HG03457 (cell line): Measurements from ENCODE around the gene INO80B.
"Not testable (repeated sequence)": the region's sequence is repeated elsewhere in the genome, so short reads cannot be mapped to it uniquely, and the experiment has no call there.

ENCODE experiments used
- ATAC-seq: cut with Tn5 transposase; IDR thresholded peaks from one replicate; pipeline ENCODE4 v1.9.1; 2021; ENCODE audit warnings: moderate number of reproducible peaks; ENCODE audit not compliant: unreplicated experiment

Gene INO80B

DNA sequence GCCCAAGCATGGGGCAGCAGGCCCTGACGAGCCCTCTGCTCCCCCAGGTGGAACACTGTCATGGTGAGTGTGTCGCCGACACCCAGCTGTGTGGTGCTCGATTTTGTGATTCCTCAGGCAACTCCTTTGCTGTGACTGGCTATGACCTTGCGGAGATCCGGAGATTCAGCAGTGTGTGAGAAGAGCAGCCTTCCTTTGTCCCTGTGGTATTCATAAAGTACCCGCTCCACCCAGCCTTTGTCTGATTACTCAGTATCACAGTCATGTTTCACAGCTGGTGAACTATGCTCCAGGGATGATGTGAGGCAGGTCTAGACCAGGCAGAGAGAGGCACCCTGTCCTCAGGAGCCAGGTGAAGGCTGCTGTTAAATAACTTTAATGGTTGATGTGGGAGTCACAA is 29.4 kb upstream of the INO80B start:
- no peak for ATAC-seq

GRCh38 chr2:74426181-74426758 is 28.6 kb upstream of the INO80B start:
- ATAC-seq, result no peak

DNA sequence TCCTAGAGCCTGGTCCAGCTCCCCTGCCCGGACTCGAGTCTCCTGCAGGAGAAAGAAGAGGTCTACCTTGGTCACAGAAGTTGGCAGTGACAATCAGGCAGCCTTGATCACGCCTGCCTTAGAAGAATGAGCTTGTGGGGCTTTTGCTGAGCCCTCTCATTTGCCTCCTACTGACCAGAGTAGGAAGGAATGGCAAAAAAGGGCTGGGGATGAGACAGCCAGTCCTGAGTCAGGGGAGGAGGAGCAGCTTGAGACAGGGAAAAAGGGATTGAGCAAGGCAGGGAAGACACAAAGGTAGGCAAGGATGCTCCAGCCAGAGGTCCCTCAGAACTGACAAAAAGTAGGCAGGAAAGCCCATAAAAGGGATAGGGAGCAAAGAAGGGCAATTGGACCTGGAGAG is 27.3 kb upstream of the INO80B start:
- ATAC-seq, result no peak

- no peak for ATAC-seq
Observed at GRCh38 chr2:74428675-74429074, 26.2 kb upstream of the INO80B start.

GRCh38 chr2:74429487-74430451 is 25.1 kb upstream of the INO80B start:
- no peak for ATAC-seq

- no peak for ATAC-seq
Observed at GRCh38 chr2:74430502-74430901, 24.4 kb upstream of the INO80B start.

GRCh38 chr2:74436111-74436805 is 18.6 kb upstream of the INO80B start:
- no peak for ATAC-seq

- ATAC-seq, result no peak
Observed at GRCh38 chr2:74436848-74437695, 17.8 kb upstream of the INO80B start.

GRCh38 chr2:74438248-74438647 is 16.6 kb upstream of the INO80B start:
- ATAC-seq, result no peak

DNA sequence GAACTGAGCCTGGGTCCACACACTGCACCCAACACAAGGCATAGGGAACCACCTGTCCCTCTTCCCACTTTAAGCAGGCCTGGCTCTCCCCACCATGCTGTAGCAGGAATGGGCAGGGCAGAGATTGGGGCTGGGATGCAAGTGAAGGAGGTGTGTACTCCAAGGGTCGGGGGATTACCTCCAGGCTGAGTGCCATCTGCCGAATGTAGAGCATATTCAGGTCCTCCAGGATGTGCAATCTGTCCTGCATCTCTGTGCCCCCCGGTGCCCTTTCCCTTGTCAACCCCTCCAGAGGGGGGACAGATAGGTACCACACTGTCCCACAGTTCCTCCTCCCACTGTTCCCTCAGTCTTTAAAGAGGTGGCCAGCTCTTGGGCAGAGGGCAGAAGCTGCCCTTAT is 15.5 kb upstream of the INO80B start:
- no peak for ATAC-seq

DNA sequence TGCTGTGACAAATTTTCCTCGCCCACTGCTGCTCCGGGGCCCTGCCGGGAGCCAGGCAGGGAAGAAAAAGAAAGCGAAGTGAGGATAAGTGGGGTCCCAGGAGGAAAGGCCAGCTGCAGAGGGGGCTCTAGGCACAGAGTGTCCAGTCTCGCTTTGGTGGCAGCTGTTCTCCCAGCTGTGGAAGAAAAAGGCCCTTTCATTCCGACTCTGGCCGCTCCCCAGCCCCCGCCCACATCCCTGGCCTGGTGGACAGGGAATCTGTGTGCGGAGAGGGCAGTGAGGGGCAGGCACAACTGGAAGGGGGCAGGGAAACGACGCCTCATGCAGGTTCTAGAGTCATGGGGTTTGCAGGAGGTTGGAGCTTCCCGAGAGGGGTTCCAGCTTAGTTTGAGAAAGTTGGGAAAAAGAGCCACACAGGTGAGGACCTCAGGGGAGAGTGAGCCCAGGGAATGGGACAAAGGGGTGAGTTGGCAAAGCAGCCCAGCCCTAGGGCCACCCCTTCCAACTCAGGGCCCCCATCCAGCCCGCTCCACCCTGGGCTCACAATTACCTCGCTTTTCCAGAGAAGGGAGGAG is 15.0 kb upstream of the INO80B start:
- ATAC-seq, result no peak

DNA sequence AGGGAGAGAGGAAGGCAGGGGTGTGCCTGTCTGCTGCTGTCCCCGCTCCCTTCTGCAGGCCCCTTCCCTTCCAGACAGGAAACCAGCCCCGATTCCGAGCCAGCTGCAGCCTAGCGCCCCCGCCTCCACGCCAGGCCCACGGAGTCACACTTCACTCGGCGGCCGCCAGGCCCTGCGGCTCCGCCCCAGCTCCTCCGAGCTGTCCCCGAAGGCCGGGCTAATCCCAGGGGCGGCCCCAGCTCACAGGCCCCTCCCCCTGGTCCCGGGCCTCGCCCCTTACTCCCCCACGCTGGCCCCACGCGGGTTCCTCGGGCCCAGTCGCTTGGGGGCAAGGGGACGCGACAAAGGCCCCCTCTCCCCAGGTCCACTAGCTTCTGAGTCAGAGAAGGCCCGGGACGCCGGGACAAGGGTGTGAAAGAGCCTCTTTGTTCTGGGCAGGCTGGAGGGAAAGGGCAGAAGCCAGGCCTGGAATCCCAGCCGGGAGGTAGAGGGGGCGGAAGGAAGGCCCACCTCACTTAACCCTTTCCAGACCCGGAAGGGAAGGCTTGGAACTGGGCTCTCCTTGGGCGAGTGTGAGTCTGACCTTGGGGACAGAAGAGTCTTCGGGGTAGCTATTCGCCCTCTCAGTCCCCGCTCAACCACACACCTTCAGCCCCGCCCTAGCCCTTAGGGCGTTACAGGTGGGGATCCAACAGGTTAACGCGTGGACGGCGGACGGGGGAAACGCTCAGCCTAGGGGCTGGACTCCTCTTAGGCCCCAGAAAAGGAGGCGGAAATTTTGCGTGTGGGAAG is 14.3 kb upstream of the INO80B start:
- peak; percentile 88 for ATAC-seq

GRCh38 chr2:74441170-74441689 is 13.7 kb upstream of the INO80B start:
- no peak for ATAC-seq

- ATAC-seq, result no peak
Observed at GRCh38 chr2:74441690-74442482, 13.0 kb upstream of the INO80B start, which contains the start of gene RTKN. RTKN (minus strand) TSS chr2:74441937; CDS start chr2:74441816, 121 bp downstream.

DNA sequence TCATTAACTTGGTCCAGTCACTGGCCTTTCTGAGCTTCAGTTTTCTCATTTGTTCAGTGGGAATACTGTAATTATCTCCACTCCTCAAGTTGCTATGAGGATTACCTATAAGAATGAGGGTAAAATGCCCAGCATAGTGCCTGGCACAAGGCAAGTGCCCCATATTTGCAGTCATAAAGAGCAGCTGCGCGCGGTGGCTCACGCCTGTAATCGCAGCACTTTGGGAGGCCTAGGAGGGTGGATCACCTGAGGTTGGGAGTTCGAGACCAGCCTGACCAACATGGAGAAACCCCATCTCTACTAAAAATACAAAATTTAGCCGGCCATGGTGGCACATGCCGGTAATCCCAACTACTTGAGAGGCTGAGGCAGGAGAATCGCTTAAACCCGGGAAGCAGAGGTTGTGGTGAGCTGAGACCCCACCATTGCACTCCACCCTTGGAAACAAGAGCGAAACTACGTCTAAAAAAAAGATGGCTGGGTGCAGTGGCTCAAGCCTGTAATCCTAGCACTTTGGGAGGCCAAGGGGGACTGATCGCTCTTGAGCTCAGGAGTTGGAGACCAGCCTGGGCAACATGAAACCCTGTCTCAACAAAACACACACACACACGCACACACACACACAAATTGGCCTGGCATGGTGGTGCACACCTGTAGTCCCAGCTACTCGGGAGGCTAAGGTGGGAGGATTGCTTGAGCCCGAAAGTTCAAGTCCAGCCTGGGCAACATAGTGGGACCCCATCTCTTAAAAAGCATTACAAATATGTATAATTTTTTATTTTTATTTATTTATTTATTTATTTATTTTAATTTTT is 12.2 kb upstream of the INO80B start:
- ATAC-seq, result not testable (repeated sequence)

- no peak for ATAC-seq
Observed at GRCh38 chr2:74444498-74445318, 10.2 kb upstream of the INO80B start.
